HG03039 (cell line): Measurements from ENCODE around the gene PARD3B.

Experiments
- ATAC-seq: cut with Tn5 transposase; IDR thresholded peaks from one replicate; pipeline ENCODE4 v1.9.1; 2021; ENCODE audit warnings: mild to moderate bottlenecking, moderate library complexity; ENCODE audit not compliant: unreplicated experiment

PARD3B gene

GRCh38 chr2:205657579-205657978 lies 1112.3 kb downstream of the PARD3B start:
- ATAC-seq: no peak

GRCh38 chr2:205658068-205658467 lies 1112.8 kb downstream of the PARD3B start:
- ATAC-seq: no peak

DNA sequence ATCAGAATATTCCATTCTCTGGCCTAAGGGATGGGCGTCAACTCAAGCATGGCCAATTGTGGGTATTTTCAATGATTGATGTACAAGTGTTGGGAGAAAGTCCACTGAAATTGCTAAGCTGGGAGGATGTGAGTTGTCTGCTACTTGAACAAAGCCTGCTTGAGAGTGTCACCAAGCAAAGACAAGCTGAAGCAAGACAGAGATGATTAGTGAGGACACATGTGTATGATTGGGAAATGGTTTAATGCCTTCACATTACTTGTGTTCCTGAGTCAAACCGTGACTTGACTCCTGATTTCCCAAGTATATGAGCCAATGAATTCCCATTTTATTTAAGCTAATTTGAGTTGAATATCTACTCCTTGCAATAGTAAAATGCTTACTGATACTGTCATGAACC lies 1113.3 kb downstream of the PARD3B start:
- ATAC-seq: no peak

DNA sequence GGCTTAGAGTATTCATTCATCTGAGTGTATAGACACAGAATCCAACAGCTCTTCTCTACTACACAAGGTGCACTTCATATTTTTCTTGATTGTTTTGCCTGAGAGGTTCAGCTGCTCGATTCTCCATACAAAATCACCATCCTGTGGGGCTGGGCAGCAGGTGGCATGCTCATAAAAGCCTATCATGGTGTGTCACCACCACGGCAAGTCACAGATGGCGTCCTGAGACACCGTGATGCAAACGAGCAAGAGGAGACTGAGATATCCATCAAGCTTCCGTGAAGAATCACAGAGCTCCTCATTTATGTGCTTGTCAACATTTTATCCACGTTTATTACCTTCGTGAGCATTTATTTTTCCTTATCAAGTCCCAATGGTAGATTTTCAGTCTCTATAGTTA lies 1114.6 kb downstream of the PARD3B start:
- no peak for ATAC-seq

DNA sequence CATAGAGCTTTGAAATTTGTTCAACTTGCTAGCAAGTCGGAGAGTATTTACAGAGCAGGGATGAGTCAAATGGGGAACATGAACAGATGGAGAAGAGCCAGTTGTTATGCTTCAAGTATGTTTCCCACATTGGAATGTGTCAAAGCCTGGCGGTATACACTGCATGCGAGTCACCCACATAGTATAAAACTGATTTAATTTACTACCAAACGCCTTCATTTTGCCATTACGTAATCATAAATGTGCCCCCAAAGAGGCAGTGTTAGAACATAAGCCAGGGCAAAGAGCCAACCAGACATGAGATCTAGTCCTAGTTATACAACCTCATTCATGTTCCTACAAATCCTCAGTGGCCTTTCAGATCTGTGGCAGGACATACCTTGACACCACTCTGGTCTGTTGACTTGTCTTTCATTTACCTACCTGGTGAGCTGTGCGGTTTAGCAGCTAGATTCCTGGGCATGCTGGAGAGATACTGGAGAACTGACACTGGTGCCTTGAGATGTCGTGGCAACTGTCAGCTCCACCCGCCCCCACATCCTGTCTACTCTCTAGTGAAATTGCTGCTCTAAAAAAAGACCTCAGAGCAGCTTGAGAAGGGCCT lies 1115.3 kb downstream of the PARD3B start:
- peak; percentile 71 for ATAC-seq

DNA sequence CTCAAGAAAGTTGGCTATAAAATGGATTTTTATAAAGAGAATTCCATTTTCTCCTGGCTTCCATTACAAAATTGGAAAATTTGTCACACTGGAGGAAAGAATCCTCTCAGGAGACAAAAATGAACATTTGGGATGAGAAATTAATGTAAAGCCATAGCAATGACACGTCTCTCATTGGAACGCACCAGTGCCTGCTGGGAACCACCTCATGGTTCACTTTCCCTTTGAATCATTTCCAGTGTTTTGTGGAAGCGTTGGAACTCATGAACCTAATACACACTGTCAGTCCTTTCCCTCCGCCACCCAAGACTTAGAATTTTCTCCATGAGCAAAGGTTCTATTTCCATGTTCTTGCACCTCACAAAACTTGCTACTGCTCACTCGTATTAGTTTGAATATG lies 1116.0 kb downstream of the PARD3B start:
- no peak for ATAC-seq

- no peak for ATAC-seq
Measured at GRCh38 chr2:205662206-205662965, 1117.1 kb downstream of the PARD3B start.

DNA sequence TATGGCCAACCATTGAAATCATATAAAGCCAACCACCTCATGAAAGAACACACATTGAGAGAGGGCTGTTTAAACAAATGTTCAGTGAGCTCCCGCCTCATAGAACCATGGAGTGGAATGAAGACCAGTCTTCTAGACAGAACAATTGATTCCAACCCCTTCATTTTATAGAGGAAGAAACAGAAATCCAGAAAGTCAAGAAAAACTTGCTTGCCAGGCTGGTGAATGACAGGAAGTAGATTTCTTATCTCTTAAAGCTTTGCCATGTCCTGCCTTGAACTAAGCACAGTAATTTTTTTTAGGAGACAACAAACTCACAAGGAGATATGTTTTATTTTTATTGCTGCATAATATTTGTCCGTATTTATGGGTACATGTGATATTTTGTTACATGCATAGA lies 1120.5 kb downstream of the PARD3B start:
- no peak for ATAC-seq
